ENCODE data around the gene GNAQ. TPM values are rescaled to one million over a fixed set of nuclear protein-coding genes. Genes with fewer than 3 reads are reported as not detected.

GNAQ gene
- total and polyA plus RNA-seq, 2 of the 4 experiments (the other 2 are of a cell fraction) = 23.1 to 50.7 TPM

DNA sequence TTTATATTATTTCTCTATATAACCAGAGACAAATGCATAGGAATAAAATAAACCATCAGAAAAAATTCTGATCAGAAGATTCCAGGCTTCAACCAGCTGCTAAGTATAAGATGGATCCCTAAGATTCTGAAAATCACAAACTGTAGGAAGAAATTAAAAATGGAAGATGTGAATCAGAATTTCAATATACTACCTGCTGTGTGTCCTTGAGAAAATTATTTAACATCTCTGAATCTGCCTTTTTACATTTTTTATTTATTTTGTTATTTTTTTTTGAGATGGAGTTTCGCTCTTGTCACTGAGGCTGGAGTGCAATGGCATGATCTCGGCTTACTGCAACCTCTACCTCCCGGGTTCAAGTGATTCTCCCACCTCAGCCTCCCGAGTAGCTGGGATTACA is 187.2 kb downstream of the GNAQ start:
- no peak overlapping the region for H4K5ac ChIP-seq (ENCODE audit: low read depth, low read length)
- intact Hi-C loops (cut with micrococcal nuclease) = no loop called here
- no TSS peak for BruUV-seq (replicated peaks)
- H3K79me1 ChIP-seq (ENCODE audit: low read depth in 1 of 2, low read length in 2 of 2) = peaks cover 37 to 64% of the 10 kb centered on the region in 2 experiments
- peaks cover 29% of the 10 kb centered on the region for H3K4me1 ChIP-seq (ENCODE audit: control insufficient read depth, insufficient read depth, low read length)
- ATAC-seq (ENCODE audit: low read depth) = no peak
- no peak overlapping the region for H2AK9ac ChIP-seq (replicated peaks; ENCODE audit: low read depth, low read length, poor library complexity)
- no peak overlapping the region for H3K14ac ChIP-seq (replicated peaks; ENCODE audit: low read depth, low read length)
- no peak overlapping the region for H3K9ac ChIP-seq (ENCODE audit: low read depth, low read length)
- CTCF ChIA-PET = no interaction called here
- H3K27me3 ChIP-seq (ENCODE audit: control insufficient read depth, insufficient read depth, low read length) = no peaks in the 10 kb centered on the region
- WGBS, 2 experiments (ENCODE audit: extremely low coverage in 2 of 2, insufficient read length in 1 of 2) = no CpG with 5 or more reads among the region's 4 CpGs
- dilution Hi-C loops (cut with HindIII; ENCODE audit: low sequenced_read_pairs, unreplicated experiment) = no loop called here
- H4K8ac ChIP-seq (ENCODE audit: low read depth in 2 of 2, low read length in 2 of 2) = no peak overlapping the region
- H3K9me3 ChIP-seq (ENCODE audit: control insufficient read depth, insufficient read depth, low read length) = no peaks in the 10 kb centered on the region
- TF ChIP-seq MAFK (IDR thresholded peaks at IDR 0.05; ENCODE audit: low read depth, low read length) (no peak), BHLHE40 (IDR thresholded peaks at IDR 0.05; ENCODE audit: low read depth, low read length) (no peak), NFE2L2 (IDR thresholded peaks at IDR 0.05; ENCODE audit: low read depth, low read length) (no peak), RFX5 (IDR thresholded peaks at IDR 0.05; ENCODE audit: low read depth, low read length) (no peak)
- no peak for DNase-seq
- no peaks in the 10 kb centered on the region for H3K36me3 ChIP-seq (ENCODE audit: control insufficient read depth, insufficient read depth, low read length)
- no peak overlapping the region for H2BK20ac ChIP-seq (ENCODE audit: low read depth, low read length)
- no peak overlapping the region for H3K4ac ChIP-seq (ENCODE audit: low read depth, low read length)
- H4K20me1 ChIP-seq (ENCODE audit: insufficient read depth, low read length) = peaks cover 30% of the 10 kb centered on the region; the same call in 1 of the 2 replicates
- no peak overlapping the region for H2AK5ac ChIP-seq (ENCODE audit: low read depth, low read length)
- in situ Hi-C loops (cut with MboI; ENCODE audit: low sequenced_read_pairs) = no loop called here
- H2BK120ac ChIP-seq (ENCODE audit: low read depth, low read length) = no peak overlapping the region
- POLR2A ChIA-PET (ENCODE audit: unreplicated experiment) = no interaction called here
- no peak overlapping the region for H3K4me2 ChIP-seq (ENCODE audit: low read depth, low read length)
- H3K23ac ChIP-seq (ENCODE audit: low read depth, low read length) = no peak overlapping the region
- no peak overlapping the region for H3K56ac ChIP-seq (ENCODE audit: extremely low read depth, insufficient read depth, low read length)
- H3K18ac ChIP-seq (ENCODE audit: low read depth, low read length) = no peak overlapping the region
- no peak overlapping the region for H3K4me3 ChIP-seq (ENCODE audit: insufficient read depth, low read depth, low read length)
- H2AFZ ChIP-seq (replicated peaks; ENCODE audit: low read length, poor library complexity) = no peak overlapping the region
- H2BK5ac ChIP-seq (ENCODE audit: low read depth, low read length, poor library complexity, severe bottlenecking) = no peak overlapping the region
- H3K9me1 ChIP-seq (ENCODE audit: insufficient read depth, low read length) = peaks cover 35% of the 10 kb centered on the region
- no peak overlapping the region for H3K27ac ChIP-seq (ENCODE audit: insufficient read depth, low read length)
- no peak overlapping the region for H2BK15ac ChIP-seq (ENCODE audit: low read depth, low read length)
- H4K91ac ChIP-seq (ENCODE audit: insufficient read depth, low read depth, low read length) = no peak overlapping the region

Measured in IMR-90 (cell line).